AG04449 (cell line): ENCODE data around the gene NCLN.
"Not testable (repeated sequence)": the region's sequence is repeated elsewhere in the genome, so short reads cannot be mapped to it uniquely, and the experiment has no call there.

Experiments used
- CTCF ChIA-PET: fragments of 350-600 bp; formaldehyde crosslinking; extraction: SDS; loops from one replicate; lab custom pipeline; 2021; ENCODE audit warnings: antibody characterized with exemption; lab: Yijun Ruan, JAX
- POLR2A ChIA-PET: fragments of 400-600, 350-600 bp; formaldehyde crosslinking; extraction: SDS; loops from one replicate; lab custom pipeline; 2020; ENCODE audit warnings: antibody characterized with exemption, inconsistent platforms; lab: Yijun Ruan, JAX
- DNase-seq: peaks from one replicate; pipeline ENCODE4 v3.0.0-alpha.2; 2010; ENCODE audit warnings: low read depth, low spot score
- H3K4me3 ChIP-seq: 2 replicates; pipeline ENCODE4 v1.5.1; 2011; ENCODE audit warnings: low read depth, mild to moderate bottlenecking, control low read depth, low read length
- TF ChIP-seq, protein P1 (sequence below): IDR thresholded peaks from one replicate; pipeline ENCODE4 v1.5.1; 2011; ENCODE audit warnings: mild to moderate bottlenecking, moderate library complexity, low read length, control low read depth, inconsistent platforms; ENCODE audit not compliant: insufficient read depth; ENCODE audit errors: missing control alignments

Gene NCLN

DNA sequence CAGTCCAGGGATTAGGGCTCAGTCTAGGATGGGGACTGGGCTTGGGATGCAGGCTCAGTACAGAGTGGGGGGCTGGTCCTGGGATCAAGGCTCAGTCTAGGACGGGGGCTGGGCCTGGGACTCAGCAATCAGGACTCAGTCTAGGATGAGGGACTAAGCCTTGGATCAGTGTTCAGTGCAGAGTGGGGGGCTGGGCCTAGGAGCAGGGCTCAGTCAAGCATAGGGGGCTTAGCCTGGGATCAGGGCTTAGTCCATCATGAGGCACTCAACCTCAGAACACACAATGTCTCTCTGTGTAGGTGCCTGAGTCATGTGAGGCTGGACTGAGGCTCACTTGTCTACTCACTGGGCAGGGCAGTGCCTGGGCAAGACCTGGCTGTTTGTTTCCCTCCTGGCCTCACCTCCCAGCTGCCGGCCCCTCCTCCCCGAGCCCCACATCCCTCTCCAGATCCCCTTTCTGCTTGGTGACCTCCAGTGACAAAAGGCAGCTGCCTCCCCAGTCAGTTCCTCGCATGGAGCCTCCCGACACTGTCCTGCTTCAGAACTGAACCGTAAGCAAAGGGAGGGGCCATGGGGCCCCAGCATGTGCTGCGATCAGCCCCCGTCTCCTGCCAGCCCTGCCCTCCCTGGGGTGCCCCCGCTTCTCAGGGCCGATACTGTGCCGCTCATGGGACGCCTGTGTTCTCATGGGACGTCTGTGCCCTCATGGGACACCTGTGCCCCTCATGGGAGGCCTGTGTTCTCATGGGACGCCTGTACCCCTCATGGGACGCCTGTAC, 13.6 kb upstream of the NCLN start:
- no peak overlapping the region for H3K4me3 ChIP-seq
- TF ChIP-seq, protein P1, sequence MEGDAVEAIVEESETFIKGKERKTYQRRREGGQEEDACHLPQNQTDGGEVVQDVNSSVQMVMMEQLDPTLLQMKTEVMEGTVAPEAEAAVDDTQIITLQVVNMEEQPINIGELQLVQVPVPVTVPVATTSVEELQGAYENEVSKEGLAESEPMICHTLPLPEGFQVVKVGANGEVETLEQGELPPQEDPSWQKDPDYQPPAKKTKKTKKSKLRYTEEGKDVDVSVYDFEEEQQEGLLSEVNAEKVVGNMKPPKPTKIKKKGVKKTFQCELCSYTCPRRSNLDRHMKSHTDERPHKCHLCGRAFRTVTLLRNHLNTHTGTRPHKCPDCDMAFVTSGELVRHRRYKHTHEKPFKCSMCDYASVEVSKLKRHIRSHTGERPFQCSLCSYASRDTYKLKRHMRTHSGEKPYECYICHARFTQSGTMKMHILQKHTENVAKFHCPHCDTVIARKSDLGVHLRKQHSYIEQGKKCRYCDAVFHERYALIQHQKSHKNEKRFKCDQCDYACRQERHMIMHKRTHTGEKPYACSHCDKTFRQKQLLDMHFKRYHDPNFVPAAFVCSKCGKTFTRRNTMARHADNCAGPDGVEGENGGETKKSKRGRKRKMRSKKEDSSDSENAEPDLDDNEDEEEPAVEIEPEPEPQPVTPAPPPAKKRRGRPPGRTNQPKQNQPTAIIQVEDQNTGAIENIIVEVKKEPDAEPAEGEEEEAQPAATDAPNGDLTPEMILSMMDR, result no peak
- DNase-seq, result no peak
- CTCF ChIA-PET, result interaction anchor here (0.9 to 1.9 kb wide), 3 partner anchors 10 to 209 kb away, joined by 3 to 8 read pairs (median 3); no protein-coding TSS in a partner anchor
- POLR2A ChIA-PET, result no interaction called here

DNA sequence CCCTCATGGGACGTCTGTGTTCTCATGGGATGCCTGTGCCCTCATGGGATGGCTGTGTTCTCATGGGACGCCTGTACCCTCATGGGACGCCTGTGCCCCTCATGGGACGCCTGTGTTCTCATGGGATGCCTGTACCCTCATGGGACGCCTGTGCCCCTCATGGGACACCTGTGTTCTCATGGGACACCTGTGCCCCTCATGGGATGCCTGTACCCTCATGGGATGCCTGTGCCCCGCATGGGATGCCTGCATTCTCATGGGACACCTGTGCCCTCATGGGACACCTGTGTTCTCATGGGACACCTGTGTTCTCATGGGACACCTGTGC, 13.1 kb upstream of the NCLN start:
- H3K4me3 ChIP-seq, DNase-seq, POLR2A ChIA-PET, CTCF ChIA-PET: not testable (repeated sequence)

DNA sequence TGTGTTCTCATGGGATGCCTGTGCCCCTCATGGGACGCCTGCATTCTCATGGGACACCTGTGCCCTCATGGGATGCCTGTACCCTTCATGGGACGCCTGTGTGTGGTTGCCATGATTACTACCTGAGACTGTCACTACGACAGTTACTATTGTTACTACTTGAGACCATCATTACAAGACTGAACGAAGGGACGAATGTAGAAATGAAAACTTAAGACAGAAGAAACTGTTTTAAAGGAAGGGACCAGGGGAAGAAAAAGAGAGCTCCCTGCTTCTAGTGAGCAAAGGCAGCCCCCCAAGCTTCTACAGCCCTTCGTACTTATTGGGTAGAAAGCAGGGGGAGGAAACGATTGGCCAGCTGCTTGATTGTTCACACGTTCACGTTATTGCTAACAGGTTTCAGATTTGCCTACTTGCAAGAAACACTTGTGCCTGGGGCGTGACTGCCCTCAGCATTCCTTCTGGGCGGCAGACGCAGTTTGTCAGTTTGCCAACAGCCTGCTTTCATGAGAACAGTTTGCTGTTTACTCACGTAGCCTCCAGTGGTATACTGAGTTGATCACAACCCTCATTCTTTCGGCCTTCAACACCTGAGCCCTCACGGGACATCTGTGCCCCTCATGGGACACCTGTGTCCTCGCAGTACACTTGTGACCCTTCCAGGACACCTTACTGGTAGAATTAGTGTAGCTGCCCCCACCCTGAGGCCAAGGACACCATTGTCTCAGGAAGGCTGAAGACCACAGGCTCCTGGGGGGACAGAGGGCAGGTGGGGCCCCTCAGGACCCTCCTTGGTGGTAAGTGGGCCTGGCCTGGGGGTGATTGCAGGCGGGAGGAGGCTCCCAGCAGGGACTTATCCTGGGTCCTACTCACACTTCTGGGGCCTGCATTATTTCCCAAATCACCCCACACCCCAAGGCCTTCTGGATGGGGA, 9.7 kb upstream of the NCLN start:
- peak; percentile 54 for DNase-seq
- CTCF ChIA-PET, result interaction anchor here (1.4 to 2.1 kb wide), 2 partner anchors 12 to 225 kb away, joined by 3 to 8 read pairs; no protein-coding TSS in a partner anchor

DNA sequence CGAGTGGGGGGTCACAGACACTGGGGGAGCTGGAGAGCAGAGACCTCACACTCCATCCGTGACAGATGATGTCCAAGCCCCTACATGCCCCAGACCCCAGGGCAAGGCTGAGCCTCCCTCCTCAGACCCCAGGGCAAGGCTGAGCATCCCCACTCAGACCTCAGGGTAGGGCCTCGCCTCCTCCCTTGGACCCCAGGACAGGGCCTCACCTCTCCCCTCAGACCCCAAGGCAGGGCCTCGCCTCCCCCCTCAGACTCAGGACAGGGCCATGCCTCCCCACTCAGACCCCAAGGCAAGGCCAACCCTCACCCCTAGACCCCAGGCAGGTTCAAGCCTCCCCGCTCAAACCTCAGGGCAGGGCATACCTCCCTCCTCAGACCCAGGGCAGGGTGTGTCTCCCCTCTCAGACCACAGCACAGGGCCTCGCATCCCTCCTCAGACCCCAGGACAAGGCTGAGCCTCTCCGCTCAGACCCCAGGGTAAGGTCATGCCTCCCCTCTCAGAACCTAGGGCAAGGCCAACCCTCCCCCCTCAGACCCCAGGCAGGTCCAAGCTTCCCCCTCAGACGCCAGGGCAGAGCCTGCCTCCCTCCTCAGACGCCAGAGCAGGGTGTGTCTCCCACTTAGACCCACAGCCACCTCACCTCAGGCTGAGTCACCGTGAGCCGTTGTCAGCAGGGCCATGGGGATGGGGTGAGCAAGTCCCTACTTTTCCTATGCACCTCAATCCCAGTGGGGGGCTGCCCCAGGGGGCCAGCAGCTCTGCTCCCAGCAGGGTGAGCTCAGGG, 8.8 kb upstream of the NCLN start:
- POLR2A ChIA-PET, result no interaction called here
- DNase-seq, result no peak

More for the DNA sequence above, 9.7 kb upstream of the NCLN start:
- POLR2A ChIA-PET, result no interaction called here
- TF ChIP-seq, protein P1, result no peak
- H3K4me3 ChIP-seq, result no peak overlapping the region

DNA sequence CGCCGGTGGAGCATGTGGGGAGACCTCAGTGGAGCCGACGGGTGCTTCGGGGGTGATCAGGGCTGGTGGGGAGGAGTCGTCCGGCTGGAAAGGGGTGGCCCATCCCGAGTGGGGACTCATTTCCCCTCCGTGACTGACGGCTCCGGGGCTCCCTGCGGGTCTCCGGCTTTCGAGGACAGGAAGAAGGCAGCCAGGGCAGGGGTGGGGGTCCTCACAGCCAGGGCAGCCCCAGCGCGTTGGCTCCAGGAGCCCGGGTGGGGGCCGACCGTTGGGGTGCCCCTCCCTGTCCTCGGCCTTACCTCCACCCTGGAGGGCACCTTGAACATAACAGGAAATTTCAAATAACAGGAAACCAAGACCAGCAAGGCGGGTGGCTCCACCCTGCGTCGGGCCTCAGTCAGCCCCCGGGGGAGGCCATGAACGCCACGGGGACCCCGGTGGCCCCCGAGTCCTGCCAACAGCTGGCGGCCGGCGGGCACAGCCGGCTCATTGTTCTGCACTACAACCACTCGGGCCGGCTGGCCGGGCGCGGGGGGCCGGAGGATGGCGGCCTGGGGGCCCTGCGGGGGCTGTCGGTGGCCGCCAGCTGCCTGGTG, 7.3 kb upstream of the NCLN start, which contains the start of gene S1PR4:
Gene S1PR4, plus strand, starts transcription at position 393 of the 596 bp plus-strand sequence. Its CDS starts 24 bp downstream, at position 417.
- DNase-seq, result no peak
- no peak within 1 kb of the TSS for H3K4me3 ChIP-seq
- CTCF ChIA-PET, result no interaction called here
- POLR2A ChIA-PET, result no interaction called here
- TF ChIP-seq, protein P1, result no peak

More for the DNA sequence above, 8.8 kb upstream of the NCLN start:
- CTCF ChIA-PET, result interaction anchor here (1.2 to 2.1 kb wide), 3 partner anchors 13 to 226 kb away, joined by 3 to 8 read pairs (median 5); no protein-coding TSS in a partner anchor
- TF ChIP-seq, protein P1, result no peak
- no peak overlapping the region for H3K4me3 ChIP-seq
